ENCODE measurements around the gene NLGN1.
A peak's percentile ranks its signal among the peaks of the same experiment; 100 is the strongest.

Gene NLGN1

DNA sequence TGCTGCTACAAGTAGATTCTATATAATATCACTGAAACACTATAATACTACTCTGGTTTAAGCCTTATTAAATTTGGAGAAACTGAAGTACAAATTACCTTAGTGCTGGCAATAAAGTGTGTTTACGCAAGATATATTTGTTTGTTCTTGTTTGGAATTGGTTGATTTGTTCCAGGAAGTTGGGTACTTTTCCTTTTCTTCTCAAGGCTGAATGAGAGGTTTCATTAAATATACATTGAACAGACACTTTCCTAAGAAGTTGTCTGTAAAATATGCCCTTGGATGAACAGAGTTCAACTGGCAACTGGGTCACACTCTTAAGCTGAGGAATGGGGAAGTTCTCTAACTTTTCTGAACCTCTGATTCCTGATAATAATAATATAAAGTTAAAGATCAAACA lies 919.5 kb downstream of the NLGN1 start:
- DNase-seq, result no peak

DNA sequence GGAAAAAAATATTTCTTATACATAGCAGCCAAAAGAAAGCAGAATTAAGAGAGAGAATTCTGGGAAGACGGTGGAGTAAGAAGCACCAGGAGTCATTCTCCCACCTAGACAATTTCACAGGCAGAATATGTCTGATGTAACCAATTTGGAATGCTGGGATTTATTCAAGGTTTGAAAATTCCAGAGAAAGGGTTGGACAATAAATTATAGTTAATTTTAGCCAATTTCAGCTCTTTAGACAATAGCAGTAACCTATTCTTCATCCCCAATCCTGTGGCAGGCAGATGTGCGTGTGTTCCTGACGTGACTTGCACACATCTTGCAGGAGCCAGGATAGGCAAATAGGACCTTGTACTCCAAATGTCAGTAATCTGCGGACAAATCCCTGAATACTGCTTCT lies 920.6 kb downstream of the NLGN1 start:
- DNase-seq, result no peak

DNA sequence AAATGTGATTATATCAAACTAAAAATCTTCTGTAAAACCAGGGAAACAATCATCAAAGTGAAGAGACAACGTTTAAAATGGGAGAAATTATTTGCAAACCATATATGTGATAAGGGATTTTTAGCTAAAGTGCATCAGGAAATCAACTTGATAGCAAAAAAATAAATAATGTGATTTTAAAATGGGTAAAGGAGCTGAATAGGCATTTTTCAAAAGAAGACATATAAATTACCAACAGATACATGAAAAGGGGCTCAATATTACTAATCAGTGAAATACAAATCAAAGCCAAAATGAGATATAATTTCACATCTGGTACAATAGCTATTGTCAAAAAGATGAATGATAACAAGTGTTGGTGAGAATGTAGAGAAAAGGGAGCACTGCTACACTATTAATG lies 924.0 kb downstream of the NLGN1 start:
- DNase-seq, result no peak

DNA sequence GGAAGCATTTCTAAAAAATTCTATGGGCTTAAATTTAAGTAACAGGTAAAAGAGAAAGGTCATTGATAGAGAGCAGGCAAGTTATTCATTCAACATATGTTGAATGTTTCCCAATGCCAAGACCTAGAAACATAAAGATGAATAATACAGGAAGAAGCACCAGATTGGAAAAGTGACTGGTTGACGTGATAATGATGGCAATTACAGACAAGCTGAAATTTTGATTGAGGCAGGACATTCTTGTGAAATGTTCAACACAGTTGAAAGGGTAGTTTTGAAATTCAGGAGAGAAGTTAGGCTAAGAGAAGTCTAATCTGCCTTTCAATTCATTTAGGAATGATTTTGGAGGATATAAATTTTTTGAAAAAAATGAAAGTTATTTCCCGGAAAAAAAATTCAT lies 925.2 kb downstream of the NLGN1 start:
- no peak for DNase-seq

DNA sequence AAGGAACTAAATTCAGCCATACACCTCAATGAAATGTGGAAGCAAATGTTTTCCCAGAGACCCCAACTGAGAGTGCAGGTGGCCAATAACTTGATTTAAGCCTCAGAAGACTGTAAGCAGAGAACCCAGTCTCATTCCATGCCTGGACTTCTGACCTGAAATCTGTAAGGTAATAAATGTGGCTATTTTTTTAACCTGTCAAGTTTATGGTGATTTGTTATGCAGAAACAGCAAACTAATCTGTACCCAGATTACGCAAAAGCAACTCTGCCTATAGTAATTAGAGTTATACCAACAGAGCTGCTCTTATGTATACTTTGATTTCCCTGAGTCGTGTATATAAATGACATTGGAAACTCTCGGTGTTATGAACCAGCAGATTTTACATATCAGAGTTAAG lies 927.6 kb downstream of the NLGN1 start:
- no peak for DNase-seq

DNA sequence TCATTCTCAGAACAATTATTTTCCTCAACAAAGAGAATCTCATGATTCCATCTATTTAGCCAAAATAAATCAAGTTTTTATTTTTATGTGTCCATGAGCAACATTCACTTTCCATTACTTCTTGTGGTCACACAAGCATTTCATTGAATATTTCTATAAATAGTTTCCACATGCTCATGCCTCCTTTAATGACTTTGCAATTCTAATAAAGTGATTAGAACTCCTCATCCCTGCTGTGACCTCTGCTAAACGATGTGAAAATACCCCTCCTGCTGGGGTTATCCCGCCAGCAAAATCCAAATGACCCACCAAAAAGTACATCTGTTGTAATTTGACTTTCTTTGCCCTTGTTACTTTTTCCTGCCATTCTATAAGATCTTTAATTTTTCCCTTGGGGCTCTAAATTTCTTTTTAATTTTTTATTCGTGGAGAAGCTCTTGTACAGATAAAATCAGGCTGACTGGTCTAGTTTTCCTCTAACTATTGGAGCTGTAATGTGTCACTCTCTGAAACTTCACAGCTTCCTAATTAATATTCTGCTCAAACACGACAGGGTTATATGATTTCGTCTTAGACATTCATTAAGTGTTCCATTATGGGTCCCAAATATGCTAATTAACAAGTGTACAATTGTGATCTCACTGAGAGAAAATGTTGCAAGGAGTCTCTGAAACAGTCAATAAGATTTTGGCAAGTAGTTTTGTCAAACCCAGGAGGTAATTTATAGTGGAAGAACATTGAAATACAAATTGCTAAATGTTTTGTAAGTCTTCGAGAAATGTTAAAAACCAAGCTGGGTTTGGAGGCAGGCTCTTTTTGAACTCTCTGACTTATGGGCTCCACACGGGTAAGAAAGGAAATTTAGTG lies 928.5 kb downstream of the NLGN1 start:
- no peak for DNase-seq

DNA sequence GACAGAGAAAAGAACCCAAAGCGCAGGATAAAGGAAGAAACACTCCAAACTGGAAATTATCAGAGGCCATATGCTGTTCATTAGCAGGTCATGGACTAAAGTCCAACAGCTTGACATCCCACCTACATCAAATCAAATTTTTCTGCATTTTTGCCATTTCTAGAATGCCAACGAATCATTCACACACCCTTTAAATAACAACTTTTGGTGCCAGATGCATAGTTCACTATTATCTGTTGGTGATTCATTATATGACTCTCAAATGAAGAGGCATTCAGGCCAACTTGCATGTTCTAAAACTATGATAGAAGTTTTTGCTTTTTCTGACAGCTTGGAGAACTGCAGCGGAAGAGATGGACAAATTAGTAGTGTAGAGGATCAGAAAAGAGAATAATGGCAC lies 931.8 kb downstream of the NLGN1 start:
- DNase-seq, result no peak

DNA sequence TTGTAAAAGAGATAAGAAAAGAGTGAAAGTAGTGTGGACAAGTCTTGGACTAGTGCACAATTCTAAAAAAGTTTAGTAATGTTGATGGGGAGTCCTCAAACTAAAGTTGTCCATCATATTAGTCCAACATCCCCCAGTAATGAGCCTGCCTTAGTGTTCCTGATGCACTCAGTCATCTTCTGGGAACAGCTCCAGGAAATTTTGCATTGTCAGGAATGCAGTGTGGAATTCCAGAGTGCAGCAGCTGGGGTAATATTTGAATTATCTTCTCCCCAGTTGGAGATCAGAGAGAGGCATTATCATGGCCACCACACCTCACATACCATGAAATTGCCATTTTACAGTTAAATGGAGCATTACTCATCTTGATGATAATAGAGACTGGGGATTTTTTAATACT lies 932.8 kb downstream of the NLGN1 start:
- no peak for DNase-seq

DNA sequence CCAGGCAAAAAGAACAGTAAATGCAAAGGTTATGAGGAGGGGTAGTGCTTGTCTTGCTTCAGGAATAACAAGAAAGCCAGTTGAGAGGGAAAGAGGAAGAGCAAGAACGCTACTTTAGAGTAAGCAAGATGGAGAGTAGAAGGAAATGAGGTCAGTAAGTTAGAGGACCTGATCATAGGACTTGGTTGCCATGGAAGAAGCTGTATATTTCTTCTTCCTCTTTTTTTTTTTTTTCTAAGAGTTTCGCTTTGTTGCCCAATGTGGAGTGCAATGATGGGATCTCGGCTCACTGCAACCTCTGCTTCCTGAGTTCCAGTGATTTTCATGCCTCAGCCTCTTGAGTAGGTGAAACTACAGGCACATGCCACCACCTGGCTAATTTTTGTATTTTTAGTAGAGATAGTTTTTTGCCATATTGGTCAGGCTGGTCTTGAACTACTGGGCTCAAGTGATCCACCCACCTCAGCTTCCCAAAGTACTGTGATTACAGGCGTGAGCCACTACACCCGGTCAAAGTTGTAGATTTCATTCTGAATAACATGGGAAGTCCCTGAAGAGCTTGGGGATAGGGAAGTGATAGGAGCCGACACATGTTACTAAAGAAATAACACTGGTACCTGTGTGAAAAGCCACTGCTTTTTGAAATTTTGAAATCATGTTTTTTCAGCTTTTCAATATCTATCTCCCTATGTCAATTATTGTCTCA lies 933.7 kb downstream of the NLGN1 start:
- no peak for DNase-seq

DNA sequence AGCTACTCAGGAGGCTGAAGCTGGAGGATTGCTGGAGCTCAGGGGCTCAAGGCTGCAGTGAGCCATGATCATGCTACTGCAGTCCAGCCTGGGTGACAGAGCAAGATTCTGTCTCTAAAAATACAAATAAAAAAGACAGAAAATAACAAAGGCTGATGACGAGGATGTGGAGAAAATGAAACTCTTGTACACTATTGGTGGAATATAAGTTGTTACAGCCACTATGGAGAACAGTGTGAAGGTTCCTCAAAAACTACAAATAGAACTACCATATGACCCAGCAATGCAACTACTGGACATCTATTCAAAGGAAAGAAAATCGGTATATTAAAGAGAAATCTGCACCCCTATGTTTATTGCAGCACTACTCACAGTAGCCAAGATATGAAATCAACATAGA lies 934.8 kb downstream of the NLGN1 start:
- DNase-seq, result no peak

DNA sequence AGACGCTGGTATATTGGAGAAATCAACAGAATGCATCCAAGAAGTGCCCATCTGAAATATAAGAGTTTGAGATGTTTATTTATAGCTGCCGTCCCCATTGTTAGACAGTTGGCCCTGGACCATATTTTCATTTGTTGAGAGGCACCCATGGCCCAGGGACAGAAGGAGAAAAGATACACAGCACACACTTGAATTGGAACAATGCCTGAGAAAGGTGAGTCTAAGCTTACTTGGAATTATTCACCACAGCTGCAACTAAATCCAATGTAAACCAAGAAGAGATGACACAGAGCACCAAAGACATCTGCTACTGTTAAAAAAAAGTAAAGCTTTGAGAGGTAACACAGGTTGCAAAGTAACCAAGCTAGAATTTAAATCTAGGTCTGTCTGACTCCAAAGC lies 936.1 kb downstream of the NLGN1 start:
- peak; percentile 89 for DNase-seq

DNA sequence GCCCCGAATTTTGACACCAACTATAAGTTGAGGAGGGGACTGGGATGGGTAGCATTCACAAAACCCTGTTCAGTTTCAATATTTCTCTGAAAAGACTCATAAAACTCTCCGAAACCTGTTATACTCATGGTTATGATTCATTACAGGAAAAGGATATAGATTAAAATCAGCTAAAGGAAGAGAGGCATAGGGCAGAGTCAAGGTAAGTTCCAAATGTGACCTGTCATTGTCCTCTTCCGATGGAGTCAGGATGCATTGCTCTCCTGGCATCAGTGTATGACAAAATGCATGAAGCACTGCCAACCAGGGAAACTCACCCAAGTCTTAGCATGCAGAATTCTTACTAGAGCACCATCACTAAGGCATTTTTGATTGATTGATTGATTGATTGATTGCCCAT lies 936.6 kb downstream of the NLGN1 start:
- no peak for DNase-seq

DNA sequence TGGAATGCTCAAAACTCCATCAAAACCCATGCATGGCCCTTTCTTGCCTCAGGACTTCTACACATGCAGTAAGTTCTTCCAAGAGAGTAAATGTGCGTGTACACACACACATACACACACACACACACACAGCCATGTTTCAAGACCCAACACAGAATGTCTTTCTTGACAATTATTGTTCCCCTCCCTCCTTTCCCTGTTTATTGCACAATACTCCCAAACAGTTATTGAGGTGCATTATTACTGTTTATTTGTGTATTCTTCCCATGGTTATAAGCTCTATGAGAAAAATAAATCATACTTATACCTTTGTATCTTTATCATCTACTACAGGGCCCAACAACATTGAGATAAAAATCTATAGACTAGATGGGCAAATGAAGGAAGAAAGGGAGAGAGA lies 937.8 kb downstream of the NLGN1 start:
- no peak for DNase-seq

DNA sequence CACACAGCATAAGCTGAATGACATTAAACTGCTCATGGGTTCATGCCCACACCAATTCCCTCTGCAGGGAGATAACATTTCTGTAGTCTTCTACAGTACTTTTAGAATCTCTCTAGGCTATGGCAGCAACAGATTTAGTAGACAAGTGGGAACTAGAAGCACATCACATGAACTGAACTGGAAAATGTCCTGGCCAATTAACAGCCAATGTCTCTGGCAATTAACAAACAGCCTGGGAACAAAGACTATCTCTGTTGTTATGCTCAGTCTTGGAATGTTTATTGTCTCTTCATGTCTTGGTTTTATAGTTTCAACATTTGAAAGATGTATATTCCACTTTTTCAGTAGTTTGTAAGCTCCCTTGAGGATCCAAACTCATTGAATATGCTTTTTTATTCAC lies 938.4 kb downstream of the NLGN1 start:
- DNase-seq, result no peak

All from NCI-H2029 treated with DMSO at 0.1 percent for 48 hours (cell line).